Astrocyte (in vitro differentiated cells and primary cell): Measurements from ENCODE around the gene FECH. TPM values are rescaled to one million over a fixed set of nuclear protein-coding genes. Genes with fewer than 3 reads are reported as not detected.

Source experiments
- DNase-seq: peaks from one replicate; pipeline ENCODE4 v3.0.0-alpha.2; 2010; ENCODE audit warnings: low read depth
- FAIRE-seq: peaks from 2 replicates; lab custom pipeline; 2011; peaks lifted over from hg19 to GRCh38; lab: Jason Lieb, UNC
- H2AFZ ChIP-seq: 2 replicates; pipeline ENCODE4 v1.6.0; 2012; ENCODE audit warnings: low read depth, low read length, inconsistent platforms
- H3K27ac ChIP-seq: 2 replicates; pipeline ENCODE4 v1.5.1; 2011; ENCODE audit warnings: low read depth, low read length, inconsistent platforms
- H3K27me3 ChIP-seq: 2 replicates; pipeline ENCODE4 v1.6.0; 2011; ENCODE audit warnings: low read length, inconsistent platforms; ENCODE audit not compliant: insufficient read depth
- H3K36me3 ChIP-seq: 2 replicates; pipeline ENCODE4 v1.5.1; 2011; ENCODE audit warnings: low read length, inconsistent platforms; ENCODE audit not compliant: insufficient read depth
- H3K4me1 ChIP-seq: 2 replicates; pipeline ENCODE4 v1.5.1; 2011; ENCODE audit warnings: low read length, inconsistent platforms; ENCODE audit not compliant: insufficient read depth
- H3K4me2 ChIP-seq: 2 replicates; pipeline ENCODE4 v1.6.0; 2012; ENCODE audit warnings: low read length, inconsistent platforms
- H3K4me3 ChIP-seq: 2 replicates; pipeline ENCODE4 v1.5.1; 2011; ENCODE audit warnings: low read depth, mild to moderate bottlenecking, low read length, inconsistent platforms; ENCODE audit not compliant: insufficient read depth
- H3K79me2 ChIP-seq: 2 replicates; pipeline ENCODE4 v1.6.0; 2012; ENCODE audit warnings: mild to moderate bottlenecking, low read length, inconsistent platforms; ENCODE audit not compliant: insufficient read depth
- H3K9ac ChIP-seq: 2 replicates; pipeline ENCODE4 v1.6.0; 2012; ENCODE audit warnings: mild to moderate bottlenecking, low read length, inconsistent platforms
- H3K9me3 ChIP-seq: 2 replicates; pipeline ENCODE4 v1.5.1; 2012; ENCODE audit warnings: low read depth, mild to moderate bottlenecking, low read length, inconsistent platforms; ENCODE audit not compliant: insufficient read depth
- H4K20me1 ChIP-seq: 2 replicates; pipeline ENCODE4 v1.6.0; 2012; ENCODE audit warnings: low read length, inconsistent platforms; ENCODE audit not compliant: insufficient read depth
- H3K27ac Mint-ChIP-seq: one replicate; pipeline ENCODE4 v1.8.0; 2021; ENCODE audit warnings: mild to moderate bottlenecking, mixed read lengths; ENCODE audit not compliant: unreplicated experiment
- H3K27me3 Mint-ChIP-seq: one replicate; pipeline ENCODE4 v1.8.0; 2021; ENCODE audit warnings: low read depth, mixed read lengths; ENCODE audit not compliant: unreplicated experiment
- H3K36me3 Mint-ChIP-seq: one replicate; pipeline ENCODE4 v1.8.0; 2021; ENCODE audit warnings: low read depth, mixed read lengths; ENCODE audit not compliant: unreplicated experiment
- H3K4me1 Mint-ChIP-seq: one replicate; pipeline ENCODE4 v1.8.0; 2021; ENCODE audit warnings: low read depth, mixed read lengths; ENCODE audit not compliant: unreplicated experiment
- H3K4me3 Mint-ChIP-seq: one replicate; pipeline ENCODE4 v1.8.0; 2021; ENCODE audit warnings: mild to moderate bottlenecking, moderate library complexity, mixed read lengths; ENCODE audit not compliant: unreplicated experiment
- H3K9me3 Mint-ChIP-seq: one replicate; pipeline ENCODE4 v1.8.0; 2021; ENCODE audit warnings: mild to moderate bottlenecking, mixed read lengths; ENCODE audit not compliant: unreplicated experiment
- EZH2 ChIP-seq: IDR thresholded peaks from 2 replicates; pipeline ENCODE4 v1.6.1; 2012; ENCODE audit warnings: mild to moderate bottlenecking, low read length, inconsistent platforms; ENCODE audit not compliant: insufficient read depth
- total RNA-seq: library from RNA; stranded (reverse); gene quantifications from 2 replicates; pipeline ENCODE4 v1.2.1, GENCODE V29; 2021
- TF ChIP-seq, protein P1 (sequence below): IDR thresholded peaks from 2 replicates; pipeline ENCODE4 v1.5.1; 2011; ENCODE audit warnings: low read depth, mild to moderate bottlenecking, inconsistent platforms, low read length, moderate library complexity; ENCODE audit not compliant: insufficient read depth

FECH gene
- total RNA-seq, 1 donor from 2014 or later, result 25.1 TPM

DNA sequence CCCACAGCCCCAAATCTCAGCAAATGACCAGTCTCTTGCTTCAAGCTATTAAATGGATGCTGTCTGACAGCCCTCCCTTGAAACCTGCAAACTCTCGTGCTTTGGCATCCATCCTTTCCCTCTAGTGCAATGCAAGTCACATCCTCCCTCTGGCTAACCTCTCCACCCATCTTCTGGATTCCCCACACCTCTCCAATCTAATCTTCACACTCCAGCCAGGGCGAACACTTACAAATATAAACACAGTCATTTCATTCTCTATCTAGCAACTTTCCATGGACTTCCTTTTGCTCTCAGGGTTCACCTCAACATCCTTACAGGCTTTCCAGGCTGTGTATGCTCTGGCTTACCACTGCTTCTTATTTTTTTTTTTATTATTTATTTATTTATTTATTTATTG, 45.2 kb upstream of the FECH start:
- Mint-ChIP-seq H3K27me3 (no peaks in the 10 kb centered on the region), H3K9me3 (no peaks in the 10 kb centered on the region), H3K27ac (no peak overlapping the region), H3K36me3 (peaks cover 4% of the 10 kb centered on the region), H3K4me3 (no peak overlapping the region), H3K4me1 (peaks cover 16% of the 10 kb centered on the region)
- Histone ChIP-seq H3K4me2 (no peak overlapping the region), H4K20me1 (no peaks in the 10 kb centered on the region), H3K36me3 (no peaks in the 10 kb centered on the region), H3K4me3 (no peak overlapping the region), H3K79me2 (no peaks in the 10 kb centered on the region), H3K9me3 (no peaks in the 10 kb centered on the region), H3K9ac (no peak overlapping the region), H3K27me3 (no peaks in the 10 kb centered on the region), H3K4me1 (peaks cover 12% of the 10 kb centered on the region), H3K27ac (no peak overlapping the region), H2AFZ (no peak overlapping the region)
- DNase-seq (no peak), FAIRE-seq (no peak)
- TF ChIP-seq, protein P1, sequence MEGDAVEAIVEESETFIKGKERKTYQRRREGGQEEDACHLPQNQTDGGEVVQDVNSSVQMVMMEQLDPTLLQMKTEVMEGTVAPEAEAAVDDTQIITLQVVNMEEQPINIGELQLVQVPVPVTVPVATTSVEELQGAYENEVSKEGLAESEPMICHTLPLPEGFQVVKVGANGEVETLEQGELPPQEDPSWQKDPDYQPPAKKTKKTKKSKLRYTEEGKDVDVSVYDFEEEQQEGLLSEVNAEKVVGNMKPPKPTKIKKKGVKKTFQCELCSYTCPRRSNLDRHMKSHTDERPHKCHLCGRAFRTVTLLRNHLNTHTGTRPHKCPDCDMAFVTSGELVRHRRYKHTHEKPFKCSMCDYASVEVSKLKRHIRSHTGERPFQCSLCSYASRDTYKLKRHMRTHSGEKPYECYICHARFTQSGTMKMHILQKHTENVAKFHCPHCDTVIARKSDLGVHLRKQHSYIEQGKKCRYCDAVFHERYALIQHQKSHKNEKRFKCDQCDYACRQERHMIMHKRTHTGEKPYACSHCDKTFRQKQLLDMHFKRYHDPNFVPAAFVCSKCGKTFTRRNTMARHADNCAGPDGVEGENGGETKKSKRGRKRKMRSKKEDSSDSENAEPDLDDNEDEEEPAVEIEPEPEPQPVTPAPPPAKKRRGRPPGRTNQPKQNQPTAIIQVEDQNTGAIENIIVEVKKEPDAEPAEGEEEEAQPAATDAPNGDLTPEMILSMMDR, result no peak
- TF ChIP-seq EZH2, result no peak

DNA sequence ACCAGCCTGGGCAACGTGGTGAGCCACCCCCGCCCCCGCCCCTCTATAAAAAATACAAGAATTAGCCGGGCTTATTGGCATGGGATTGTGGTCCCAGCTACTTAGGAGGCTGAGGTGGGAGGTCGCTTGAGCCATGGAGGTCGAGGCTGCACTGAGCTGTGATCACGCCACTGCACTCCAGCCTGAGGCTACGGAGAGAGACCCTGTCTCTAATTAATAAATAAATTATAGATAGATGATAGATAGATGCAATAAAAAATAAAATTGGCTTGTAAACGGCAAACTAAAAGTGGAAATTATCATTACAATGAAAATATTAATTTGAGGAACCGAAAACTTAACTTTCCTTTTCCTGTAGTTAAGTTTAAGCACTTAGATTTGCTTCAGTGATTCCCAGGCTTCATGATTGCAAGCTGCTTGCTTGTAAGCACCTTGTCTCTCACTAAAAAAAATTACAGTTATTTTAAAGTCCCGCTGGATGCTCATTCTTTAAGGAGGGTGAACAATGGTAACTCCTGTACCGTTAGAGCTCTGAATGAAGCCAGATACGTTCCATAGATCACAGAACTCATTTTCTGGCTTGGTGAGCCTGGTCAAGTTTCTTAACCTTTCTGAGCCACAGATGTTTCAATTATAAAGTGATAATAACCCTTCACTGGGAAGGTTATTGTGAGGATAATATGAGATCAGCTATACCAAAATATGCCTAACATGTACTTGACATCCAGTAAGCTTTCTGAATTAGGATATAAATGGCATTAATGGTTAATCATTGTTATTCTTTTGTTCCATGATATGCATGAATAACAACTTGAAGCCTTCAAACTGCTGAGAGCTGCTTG, 44.5 kb upstream of the FECH start:
- Histone ChIP-seq H3K27ac (no peak overlapping the region), H3K9me3 (no peaks in the 10 kb centered on the region), H3K4me1 (peaks cover 12% of the 10 kb centered on the region), H3K79me2 (no peaks in the 10 kb centered on the region), H3K4me2 (peak overlapping the region; percentile 89), H3K4me3 (peak overlapping the region; percentile 73), H3K9ac (peak overlapping the region; percentile 90), H2AFZ (peak overlapping the region; percentile 92), H3K27me3 (no peaks in the 10 kb centered on the region), H4K20me1 (no peaks in the 10 kb centered on the region), H3K36me3 (no peaks in the 10 kb centered on the region)
- FAIRE-seq, result no peak
- peak; percentile 18 for DNase-seq
- Mint-ChIP-seq H3K36me3 (peaks cover 4% of the 10 kb centered on the region), H3K4me1 (peaks cover 16% of the 10 kb centered on the region), H3K27ac (peak overlapping the region; percentile 94), H3K9me3 (no peaks in the 10 kb centered on the region), H3K4me3 (peak overlapping the region; percentile 92), H3K27me3 (no peaks in the 10 kb centered on the region)
- TF ChIP-seq, protein P1, result no peak
- no peak for TF ChIP-seq EZH2
